ENCODE measurements around the gene C12orf60.

DNA sequence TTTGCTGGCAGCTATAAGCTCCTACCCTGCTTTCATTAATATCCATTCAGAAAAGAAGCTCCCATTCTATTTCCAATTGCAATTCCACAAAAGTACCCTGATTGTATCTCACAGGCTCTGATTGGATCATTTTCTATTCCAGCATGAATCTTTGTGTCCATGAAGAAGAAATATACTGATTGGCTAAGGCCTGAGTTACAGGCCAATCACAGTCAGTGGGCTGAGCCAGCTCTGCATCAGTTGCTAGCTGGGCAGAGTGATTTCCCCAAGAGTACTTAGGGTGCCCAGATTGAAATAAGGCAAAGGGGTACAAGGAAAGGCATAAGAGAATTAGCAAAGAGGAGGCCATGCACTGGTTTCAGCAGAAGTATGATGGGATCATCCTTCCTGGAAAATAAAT, 25.4 kb downstream of the C12orf60 start:
- TF ChIP-seq, protein P1, sequence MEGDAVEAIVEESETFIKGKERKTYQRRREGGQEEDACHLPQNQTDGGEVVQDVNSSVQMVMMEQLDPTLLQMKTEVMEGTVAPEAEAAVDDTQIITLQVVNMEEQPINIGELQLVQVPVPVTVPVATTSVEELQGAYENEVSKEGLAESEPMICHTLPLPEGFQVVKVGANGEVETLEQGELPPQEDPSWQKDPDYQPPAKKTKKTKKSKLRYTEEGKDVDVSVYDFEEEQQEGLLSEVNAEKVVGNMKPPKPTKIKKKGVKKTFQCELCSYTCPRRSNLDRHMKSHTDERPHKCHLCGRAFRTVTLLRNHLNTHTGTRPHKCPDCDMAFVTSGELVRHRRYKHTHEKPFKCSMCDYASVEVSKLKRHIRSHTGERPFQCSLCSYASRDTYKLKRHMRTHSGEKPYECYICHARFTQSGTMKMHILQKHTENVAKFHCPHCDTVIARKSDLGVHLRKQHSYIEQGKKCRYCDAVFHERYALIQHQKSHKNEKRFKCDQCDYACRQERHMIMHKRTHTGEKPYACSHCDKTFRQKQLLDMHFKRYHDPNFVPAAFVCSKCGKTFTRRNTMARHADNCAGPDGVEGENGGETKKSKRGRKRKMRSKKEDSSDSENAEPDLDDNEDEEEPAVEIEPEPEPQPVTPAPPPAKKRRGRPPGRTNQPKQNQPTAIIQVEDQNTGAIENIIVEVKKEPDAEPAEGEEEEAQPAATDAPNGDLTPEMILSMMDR (IDR thresholded peaks at IDR 0.05; ENCODE audit: low read depth, low read length, poor library complexity, severe bottlenecking): no peak
- TF ChIP-seq EZH2phosphoT487 (IDR thresholded peaks at IDR 0.05; ENCODE audit: borderline replicate concordance, low read length): no peak
